Measurements from ENCODE around the gene C17orf50. TPM values are rescaled to one million over a fixed set of nuclear protein-coding genes. Genes with fewer than 3 reads are reported as not detected.

Gene C17orf50
- total and polyA plus RNA-seq, 2 of the 13 experiments (the other 11 are each of a cell fraction or from before 2014, with no cell fraction given) = not detected

- TF ChIP-seq ZUFSP (CRISPR knock-in tag; IDR thresholded peaks at IDR 0.05; ENCODE audit: borderline replicate concordance) (no peak), ZSCAN25 (CRISPR knock-in tag; IDR thresholded peaks at IDR 0.05) (peak; percentile 95), JUNB (CRISPR knock-in tag; IDR thresholded peaks at IDR 0.05; ENCODE audit: borderline replicate concordance) (no peak), TSC22D2 (CRISPR knock-in tag; IDR thresholded peaks at IDR 0.05; ENCODE audit: borderline replicate concordance) (no peak), ZMYM2 (CRISPR knock-in tag; IDR thresholded peaks at IDR 0.05) (no peak), SAFB2 (CRISPR knock-in tag; IDR thresholded peaks at IDR 0.05; ENCODE audit: borderline replicate concordance, low read depth) (no peak), HNRNPL (IDR thresholded peaks at IDR 0.05; ENCODE audit: low read depth, low read length) (no peak), SMARCC2 (IDR thresholded peaks at IDR 0.05) (no peak), NKX3-1 (CRISPR knock-in tag; IDR thresholded peaks at IDR 0.05) (no peak), ZNF614 (CRISPR knock-in tag; IDR thresholded peaks at IDR 0.05; ENCODE audit: borderline replicate concordance) (no peak), PHF21A (CRISPR knock-in tag; IDR thresholded peaks at IDR 0.05) (no peak), RBM39 (IDR thresholded peaks at IDR 0.05; ENCODE audit: low read depth, low read length, poor library complexity, severe bottlenecking) (no peak), CBFB (CRISPR knock-in tag; IDR thresholded peaks at IDR 0.05) (peak; percentile 61; the same call in 1 of the 2 replicates), RAD51 (IDR thresholded peaks at IDR 0.05; ENCODE audit: borderline replicate concordance) (no peak)
- TF ChIP-seq, protein P1, sequence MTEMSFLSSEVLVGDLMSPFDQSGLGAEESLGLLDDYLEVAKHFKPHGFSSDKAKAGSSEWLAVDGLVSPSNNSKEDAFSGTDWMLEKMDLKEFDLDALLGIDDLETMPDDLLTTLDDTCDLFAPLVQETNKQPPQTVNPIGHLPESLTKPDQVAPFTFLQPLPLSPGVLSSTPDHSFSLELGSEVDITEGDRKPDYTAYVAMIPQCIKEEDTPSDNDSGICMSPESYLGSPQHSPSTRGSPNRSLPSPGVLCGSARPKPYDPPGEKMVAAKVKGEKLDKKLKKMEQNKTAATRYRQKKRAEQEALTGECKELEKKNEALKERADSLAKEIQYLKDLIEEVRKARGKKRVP (CRISPR knock-in tag; IDR thresholded peaks at IDR 0.05) = no peak
- TF ChIP-seq, protein P2, sequence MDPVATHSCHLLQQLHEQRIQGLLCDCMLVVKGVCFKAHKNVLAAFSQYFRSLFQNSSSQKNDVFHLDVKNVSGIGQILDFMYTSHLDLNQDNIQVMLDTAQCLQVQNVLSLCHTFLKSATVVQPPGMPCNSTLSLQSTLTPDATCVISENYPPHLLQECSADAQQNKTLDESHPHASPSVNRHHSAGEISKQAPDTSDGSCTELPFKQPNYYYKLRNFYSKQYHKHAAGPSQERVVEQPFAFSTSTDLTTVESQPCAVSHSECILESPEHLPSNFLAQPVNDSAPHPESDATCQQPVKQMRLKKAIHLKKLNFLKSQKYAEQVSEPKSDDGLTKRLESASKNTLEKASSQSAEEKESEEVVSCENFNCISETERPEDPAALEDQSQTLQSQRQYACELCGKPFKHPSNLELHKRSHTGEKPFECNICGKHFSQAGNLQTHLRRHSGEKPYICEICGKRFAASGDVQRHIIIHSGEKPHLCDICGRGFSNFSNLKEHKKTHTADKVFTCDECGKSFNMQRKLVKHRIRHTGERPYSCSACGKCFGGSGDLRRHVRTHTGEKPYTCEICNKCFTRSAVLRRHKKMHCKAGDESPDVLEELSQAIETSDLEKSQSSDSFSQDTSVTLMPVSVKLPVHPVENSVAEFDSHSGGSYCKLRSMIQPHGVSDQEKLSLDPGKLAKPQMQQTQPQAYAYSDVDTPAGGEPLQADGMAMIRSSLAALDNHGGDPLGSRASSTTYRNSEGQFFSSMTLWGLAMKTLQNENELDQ (CRISPR knock-in tag; IDR thresholded peaks at IDR 0.05; ENCODE audit: borderline replicate concordance) = no peak
- TF ChIP-seq, protein P3, sequence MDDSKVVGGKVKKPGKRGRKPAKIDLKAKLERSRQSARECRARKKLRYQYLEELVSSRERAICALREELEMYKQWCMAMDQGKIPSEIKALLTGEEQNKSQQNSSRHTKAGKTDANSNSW (CRISPR knock-in tag; IDR thresholded peaks at IDR 0.05; ENCODE audit: borderline replicate concordance) = no peak
- TF ChIP-seq, protein P4, sequence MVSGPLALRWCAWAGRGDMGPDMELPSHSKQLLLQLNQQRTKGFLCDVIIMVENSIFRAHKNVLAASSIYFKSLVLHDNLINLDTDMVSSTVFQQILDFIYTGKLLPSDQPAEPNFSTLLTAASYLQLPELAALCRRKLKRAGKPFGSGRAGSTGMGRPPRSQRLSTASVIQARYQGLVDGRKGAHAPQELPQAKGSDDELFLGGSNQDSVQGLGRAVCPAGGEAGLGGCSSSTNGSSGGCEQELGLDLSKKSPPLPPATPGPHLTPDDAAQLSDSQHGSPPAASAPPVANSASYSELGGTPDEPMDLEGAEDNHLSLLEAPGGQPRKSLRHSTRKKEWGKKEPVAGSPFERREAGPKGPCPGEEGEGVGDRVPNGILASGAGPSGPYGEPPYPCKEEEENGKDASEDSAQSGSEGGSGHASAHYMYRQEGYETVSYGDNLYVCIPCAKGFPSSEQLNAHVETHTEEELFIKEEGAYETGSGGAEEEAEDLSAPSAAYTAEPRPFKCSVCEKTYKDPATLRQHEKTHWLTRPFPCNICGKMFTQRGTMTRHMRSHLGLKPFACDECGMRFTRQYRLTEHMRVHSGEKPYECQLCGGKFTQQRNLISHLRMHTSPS (CRISPR knock-in tag; IDR thresholded peaks at IDR 0.05; ENCODE audit: low read depth) = no peak
- TF ChIP-seq, protein P5, sequence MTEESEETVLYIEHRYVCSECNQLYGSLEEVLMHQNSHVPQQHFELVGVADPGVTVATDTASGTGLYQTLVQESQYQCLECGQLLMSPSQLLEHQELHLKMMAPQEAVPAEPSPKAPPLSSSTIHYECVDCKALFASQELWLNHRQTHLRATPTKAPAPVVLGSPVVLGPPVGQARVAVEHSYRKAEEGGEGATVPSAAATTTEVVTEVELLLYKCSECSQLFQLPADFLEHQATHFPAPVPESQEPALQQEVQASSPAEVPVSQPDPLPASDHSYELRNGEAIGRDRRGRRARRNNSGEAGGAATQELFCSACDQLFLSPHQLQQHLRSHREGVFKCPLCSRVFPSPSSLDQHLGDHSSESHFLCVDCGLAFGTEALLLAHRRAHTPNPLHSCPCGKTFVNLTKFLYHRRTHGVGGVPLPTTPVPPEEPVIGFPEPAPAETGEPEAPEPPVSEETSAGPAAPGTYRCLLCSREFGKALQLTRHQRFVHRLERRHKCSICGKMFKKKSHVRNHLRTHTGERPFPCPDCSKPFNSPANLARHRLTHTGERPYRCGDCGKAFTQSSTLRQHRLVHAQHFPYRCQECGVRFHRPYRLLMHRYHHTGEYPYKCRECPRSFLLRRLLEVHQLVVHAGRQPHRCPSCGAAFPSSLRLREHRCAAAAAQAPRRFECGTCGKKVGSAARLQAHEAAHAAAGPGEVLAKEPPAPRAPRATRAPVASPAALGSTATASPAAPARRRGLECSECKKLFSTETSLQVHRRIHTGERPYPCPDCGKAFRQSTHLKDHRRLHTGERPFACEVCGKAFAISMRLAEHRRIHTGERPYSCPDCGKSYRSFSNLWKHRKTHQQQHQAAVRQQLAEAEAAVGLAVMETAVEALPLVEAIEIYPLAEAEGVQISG (CRISPR knock-in tag; IDR thresholded peaks at IDR 0.05) = peak; percentile 55
Measured at GRCh38 chr17:35731239-35731916, 29.3 kb upstream of the C17orf50 start, which contains the start of gene RASL10B (continued).
